Left kidney (tissue), 2 donors: ENCODE data around the gene FBLN2. TPM values are rescaled to one million over a fixed set of nuclear protein-coding genes. Genes with fewer than 3 reads are reported as not detected.

Experiments used
- DNase-seq: peaks from one replicate; pipeline ENCODE4 v3.0.0-alpha.2; 2013
- polyA plus RNA-seq: library from polyadenylated mRNA; unstranded; fragments of 120-200 nt; gene quantifications from one replicate; pipeline ENCODE4 v1.2.1, GENCODE V29; 2013; ENCODE audit not compliant: insufficient read length

Gene FBLN2
- polyA plus RNA-seq, 1 donor: 17.9 TPM

GRCh38 chr3:13622356-13622755, 73.4 kb downstream of the FBLN2 start:
- DNase-seq: no peak

GRCh38 chr3:13623101-13623654, 74.3 kb downstream of the FBLN2 start:
- DNase-seq: no peak

GRCh38 chr3:13624021-13624420, 75.1 kb downstream of the FBLN2 start:
- no peak for DNase-seq

- no peak for DNase-seq
Observed at GRCh38 chr3:13624671-13625125, 75.8 kb downstream of the FBLN2 start.

GRCh38 chr3:13626396-13626795, 77.5 kb downstream of the FBLN2 start:
- DNase-seq: no peak

- no peak for DNase-seq
Observed at GRCh38 chr3:13626915-13627460, 78.1 kb downstream of the FBLN2 start.

- no peak for DNase-seq
Observed at GRCh38 chr3:13627681-13628080, 78.8 kb downstream of the FBLN2 start.

GRCh38 chr3:13628432-13628831, 79.5 kb downstream of the FBLN2 start:
- no peak for DNase-seq

GRCh38 chr3:13628841-13629551, 80.1 kb downstream of the FBLN2 start:
- no peak for DNase-seq

GRCh38 chr3:13629644-13630043, 80.7 kb downstream of the FBLN2 start:
- no peak for DNase-seq

- DNase-seq: no peak
Observed at GRCh38 chr3:13631256-13631655, 82.3 kb downstream of the FBLN2 start.

- no peak for DNase-seq
Observed at GRCh38 chr3:13633176-13633575, 84.3 kb downstream of the FBLN2 start.

GRCh38 chr3:13634151-13634550, 85.2 kb downstream of the FBLN2 start:
- DNase-seq: no peak

GRCh38 chr3:13634615-13635014, 85.7 kb downstream of the FBLN2 start:
- DNase-seq: no peak

- DNase-seq: no peak
Observed at GRCh38 chr3:13636186-13636585, 87.3 kb downstream of the FBLN2 start.

- DNase-seq: no peak
Observed at GRCh38 chr3:13636874-13637273, 87.9 kb downstream of the FBLN2 start.

- DNase-seq: no peak
Observed at GRCh38 chr3:13637311-13637891, 88.5 kb downstream of the FBLN2 start.

- no peak for DNase-seq
Observed at GRCh38 chr3:13637953-13638352, 89.0 kb downstream of the FBLN2 start.

- DNase-seq: no peak
Observed at GRCh38 chr3:13638927-13639326, 90.0 kb downstream of the FBLN2 start.

- no peak for DNase-seq
Observed at GRCh38 chr3:13642597-13642996, 93.7 kb downstream of the FBLN2 start.

- DNase-seq: no peak
Observed at GRCh38 chr3:13644341-13645117, 95.6 kb downstream of the FBLN2 start.

GRCh38 chr3:13645801-13646637, 97.1 kb downstream of the FBLN2 start:
- DNase-seq: no peak
